HepG2 (cell line): ENCODE data around the gene IRF4. TPM values are rescaled to one million over a fixed set of nuclear protein-coding genes. Genes with fewer than 3 reads are reported as not detected.

ENCODE experiments used
- ATAC-seq: fragments of 200-7000 bp; cut with Tn5 transposase; 3 replicates; pipeline ENCODE4 v1.9.1; 2020; ENCODE audit warnings: mild to moderate bottlenecking, moderate library complexity
- BruUV-seq: library from RNA; stranded (reverse); fragments of 400-500 nt; replicated peaks from 2 replicates; lab custom pipeline; 2021; lab: Mats Ljungman, UMichigan
- CTCF ChIA-PET: fragments of 300-600 bp; formaldehyde crosslinking; extraction: SDS; loops from one replicate; lab custom pipeline; 2021; ENCODE audit warnings: low total read pairs, inconsistent platforms, low intra/inter-chr PET ratio; lab: Yijun Ruan, JAX
- POLR2A ChIA-PET: fragments of 350-600 bp; sonication (Branson Sonifier 250); formaldehyde crosslinking; loops from one replicate; lab custom pipeline; 2020; ENCODE audit warnings: antibody characterized with exemption, inconsistent platforms; lab: Yijun Ruan, JAX
- DNase-seq: peaks from one replicate; pipeline ENCODE4 v3.0.0-alpha.2; 2015; ENCODE audit warnings: low spot score
- FAIRE-seq: peaks from 3 replicates; lab custom pipeline; 2011; peaks lifted over from hg19 to GRCh38; lab: Jason Lieb, UNC
- H2AFZ ChIP-seq: one replicate; pipeline ENCODE4 v1.6.1; 2011; ENCODE audit warnings: low read length, inconsistent platforms
- H3K27ac ChIP-seq: fragments of 300-600 bp; 3 replicates; pipeline ENCODE4 v1.8.0; 2011; ENCODE audit warnings: mixed run types, mild to moderate bottlenecking, mixed read lengths, low read length, inconsistent platforms; ENCODE audit not compliant: insufficient read depth; ENCODE audit errors: extremely low read length
- H3K27me3 ChIP-seq, 2 experiments: fragments of 200-600 bp in 1 of 2; 2 replicates in 1 of 2; 3 replicates in 1 of 2; pipeline versions ENCODE4 v1.6.0 to v1.8.0; 2011; ENCODE audit warnings: low read length in 2 of 2, mild to moderate bottlenecking in 2 of 2, moderate library complexity in 2 of 2, inconsistent platforms in 1 of 2; ENCODE audit not compliant: insufficient read depth in 2 of 2, control insufficient read depth in 1 of 2
- H3K36me3 ChIP-seq, 2 experiments: fragments of 200-600 bp in 1 of 2; replicated peaks in 1 of 2; 2 replicates in 1 of 2; 3 replicates in 1 of 2; pipeline versions ENCODE4 v1.5.1 to v1.8.0; 2011; ENCODE audit warnings: low read length in 2 of 2, inconsistent platforms in 1 of 2; ENCODE audit not compliant: insufficient read depth in 2 of 2, control insufficient read depth in 1 of 2
- H3K4me1 ChIP-seq: 2 replicates; pipeline ENCODE4 v1.5.1; 2012; ENCODE audit warnings: low read length, inconsistent platforms; ENCODE audit not compliant: insufficient read depth
- H3K4me2 ChIP-seq: 2 replicates; pipeline ENCODE4 v1.6.0; 2011; ENCODE audit warnings: low read depth, low read length, inconsistent platforms
- H3K4me3 ChIP-seq, 3 experiments: fragments of 200-600 bp in 1 of 3; sonication (generic), shearing (Covaris generic) in 1 of 3; replicated peaks in 1 of 3; 2 replicates each; pipeline ENCODE4 v1.5.1; 2011 to 2016; ENCODE audit warnings: low read length in 3 of 3, inconsistent platforms in 2 of 3, low read depth in 2 of 3, mild to moderate bottlenecking in 2 of 3, control low read depth in 1 of 3, mixed read lengths in 1 of 3; ENCODE audit not compliant: insufficient read depth in 1 of 3
- H3K79me2 ChIP-seq: one replicate; pipeline ENCODE4 v1.6.1; 2011; ENCODE audit warnings: low read length, inconsistent platforms; ENCODE audit not compliant: insufficient read depth
- H3K9ac ChIP-seq: 2 replicates; pipeline ENCODE4 v1.6.0; 2011; ENCODE audit warnings: mild to moderate bottlenecking, low read depth, low read length, inconsistent platforms; ENCODE audit not compliant: insufficient read depth
- H3K9me3 ChIP-seq: 2 replicates; pipeline ENCODE4 v1.5.1; 2012; ENCODE audit warnings: mild to moderate bottlenecking, low read length
- H4K20me1 ChIP-seq: 2 replicates; pipeline ENCODE4 v1.6.0; 2011; ENCODE audit warnings: inconsistent platforms, mild to moderate bottlenecking, low read length, moderate library complexity; ENCODE audit not compliant: insufficient read depth
- FOXK2 ChIP-seq: fragments of 450-650 bp; IDR thresholded peaks from 2 replicates; pipeline ENCODE4 v1.6.1; 2016
- HNRNPL ChIP-seq: fragments of 200-400 bp; formaldehyde crosslinking; IDR thresholded peaks from 2 replicates; pipeline ENCODE4 v1.6.1; 2017; ENCODE audit warnings: mild to moderate bottlenecking, low read depth, low read length
- KMT2A ChIP-seq: sonication (generic); formaldehyde crosslinking; IDR thresholded peaks from 2 replicates; pipeline ENCODE4 v1.4.0; 2020; ENCODE audit warnings: missing genetic modification reagents
- MLLT10 ChIP-seq: sonication (generic); formaldehyde crosslinking; IDR thresholded peaks from 2 replicates; pipeline ENCODE4 v1.4.0; 2020; ENCODE audit warnings: missing genetic modification reagents
- SKI ChIP-seq: fragments of 450-650 bp; IDR thresholded peaks from one replicate; pipeline ENCODE4 v1.6.1; 2018; ENCODE audit warnings: mild to moderate bottlenecking; ENCODE audit not compliant: partially characterized antibody
- SPEN ChIP-seq: sonication (generic); formaldehyde crosslinking; IDR thresholded peaks from 2 replicates; pipeline ENCODE4 v1.5.1; 2020; ENCODE audit warnings: low read depth, mild to moderate bottlenecking, missing genetic modification reagents
- TCF12 ChIP-seq, 2 experiments: fragments of 450-650 bp in 1 of 2; sonication (generic) in 1 of 2; formaldehyde crosslinking in 1 of 2; IDR thresholded peaks; 2 replicates each; pipeline versions ENCODE4 v1.6.1 to v1.8.0; 2017 to 2022; ENCODE audit warnings: antibody characterized with exemption in 1 of 2, mild to moderate bottlenecking in 1 of 2, missing genetic modification reagents in 1 of 2, moderate library complexity in 1 of 2
- ZNF281 ChIP-seq: sonication (generic); formaldehyde crosslinking; IDR thresholded peaks from 2 replicates; pipeline ENCODE4 v1.4.0; 2020; ENCODE audit warnings: missing genetic modification reagents, borderline replicate concordance
- ZNF589 ChIP-seq: sonication (generic); formaldehyde crosslinking; conservative IDR thresholded peaks from 2 replicates; pipeline ENCODE4 v1.8.0; 2022; ENCODE audit warnings: mild to moderate bottlenecking, moderate library complexity, missing genetic modification reagents
- ZSCAN22 ChIP-seq: sonication (generic); formaldehyde crosslinking; IDR thresholded peaks from 2 replicates; pipeline ENCODE4 v1.4.0; 2020; ENCODE audit warnings: mild to moderate bottlenecking, missing genetic modification reagents
- WGBS: methylation state at CpG from one replicate; pipeline ENCODE4 v1.1.6; 2017; ENCODE audit warnings: low lambda C conversion rate; 5-methylcytosine and 5-hydroxymethylcytosine counted together
- in situ Hi-C: cut with HindIII; loops from 2 replicates; pipeline ENCODE4 v1.10.0; 2017; ENCODE audit warnings: low pct_unique_long_range_greater_than_20kb; ENCODE audit not compliant: extremely low pct_ligation_motif_present
- intact Hi-C: fragments of 100-400 bp; cut with micrococcal nuclease; formaldehyde crosslinking; loops from one replicate; pipeline ENCODE4 v1.10.0; 2022; ENCODE audit not compliant: unreplicated experiment
- polyA plus RNA-seq, 8 experiments: library from polyadenylated mRNA; depleted of rRNA in 3 of 8; stranded (reverse) in 7 of 8; unstranded in 1 of 8; fragments of >200 nt; fragmentation: Illumina TruSeq in 4 of 8; extraction: Trizol in 4 of 8; gene quantifications; 2 replicates each; pipeline versions ENCODE4 v1.2.1 to v1.2.3, GENCODE V29; 2011 to 2016; ENCODE audit warnings: low read depth in 4 of 8, missing spikeins in 1 of 8, mixed read lengths in 1 of 8; ENCODE audit not compliant: insufficient read depth in 1 of 8
- total RNA-seq, 5 experiments: library from RNA; depleted of rRNA; stranded (reverse); fragments of >200 nt; fragmentation: Illumina TruSeq; extraction: Trizol; gene quantifications; 2 replicates each; pipeline ENCODE4 v1.2.3, GENCODE V29; 2016; ENCODE audit warnings: low read depth in 1 of 5
- TF ChIP-seq, protein P1 (sequence below): sonication (generic); formaldehyde crosslinking; IDR thresholded peaks from 2 replicates; pipeline ENCODE4 v1.4.0; 2020; ENCODE audit warnings: mild to moderate bottlenecking, missing genetic modification reagents

The IRF4 gene
- total and polyA plus RNA-seq, 2 of the 13 experiments (the other 11 are each of a cell fraction or from before 2014, with no cell fraction given) = 0.07 to 0.09 TPM

DNA sequence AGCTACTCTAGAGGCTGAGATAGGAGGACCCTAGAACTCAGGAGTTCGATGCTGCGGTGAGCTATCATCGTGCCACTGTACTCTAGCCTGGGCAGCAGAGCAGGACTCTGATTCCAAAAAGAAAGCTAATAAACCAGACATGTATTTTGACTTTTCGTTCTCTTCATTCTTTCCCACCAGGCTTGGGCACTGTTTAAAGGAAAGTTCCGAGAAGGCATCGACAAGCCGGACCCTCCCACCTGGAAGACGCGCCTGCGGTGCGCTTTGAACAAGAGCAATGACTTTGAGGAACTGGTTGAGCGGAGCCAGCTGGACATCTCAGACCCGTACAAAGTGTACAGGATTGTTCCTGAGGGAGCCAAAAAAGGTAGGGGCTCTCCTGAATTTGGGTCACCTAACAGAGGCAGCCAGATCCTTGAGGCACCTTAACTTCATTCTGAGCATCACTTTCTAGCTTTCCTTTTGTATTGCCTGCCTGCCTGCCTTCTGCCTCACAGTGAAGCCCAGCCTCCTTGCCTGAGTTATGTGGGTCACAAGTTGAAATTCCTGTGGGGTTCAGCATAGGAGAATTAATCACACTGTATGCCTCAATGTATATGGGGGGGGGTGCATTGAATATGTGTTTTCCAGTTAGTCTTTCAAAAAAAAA lies 3.2 kb downstream of the IRF4 start:
- FAIRE-seq (no peak), DNase-seq (no peak), ATAC-seq (no peak)
- ChIA-PET POLR2A (no interaction called here), CTCF (no interaction called here)
- peaks cover 15 to 75% of the 10 kb centered on the region in 2 experiments for H3K27me3 ChIP-seq
- TF ChIP-seq SPEN (no peak), TCF12 (IDR thresholded peaks at IDR 0.05) (no peak), TCF12 (CRISPR knock-in tag; IDR thresholded peaks at IDR 0.05) (no peak), FOXK2 (no peak), KMT2A (CRISPR knock-in tag) (no peak), HNRNPL (no peak), MLLT10 (no peak), SKI (no peak), ZNF281 (CRISPR knock-in tag) (no peak), ZSCAN22 (CRISPR knock-in tag) (no peak), ZNF589 (CRISPR knock-in tag) (no peak)
- TF ChIP-seq, protein P1, sequence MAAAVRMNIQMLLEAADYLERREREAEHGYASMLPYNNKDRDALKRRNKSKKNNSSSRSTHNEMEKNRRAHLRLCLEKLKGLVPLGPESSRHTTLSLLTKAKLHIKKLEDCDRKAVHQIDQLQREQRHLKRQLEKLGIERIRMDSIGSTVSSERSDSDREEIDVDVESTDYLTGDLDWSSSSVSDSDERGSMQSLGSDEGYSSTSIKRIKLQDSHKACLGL (CRISPR knock-in tag) = no peak
- 70% methylated on average over 13 of the region's 13 CpGs for WGBS
- in situ Hi-C loops (no loop called here), intact Hi-C loops (no loop called here)
- no peaks in the 10 kb centered on the region for H3K4me1 ChIP-seq
- H3K4me3 ChIP-seq = no peak overlapping the region
- H3K27ac ChIP-seq = no peak overlapping the region
- H2AFZ ChIP-seq = no peak overlapping the region
- no TSS peak for BruUV-seq
- H4K20me1 ChIP-seq = 0 out of 2 replicates have a peak, but pooled peaks cover 3% of the 10 kb centered on the region
- no peaks in the 10 kb centered on the region for H3K9me3 ChIP-seq
- H3K4me2 ChIP-seq = no peak overlapping the region
- no peaks in the 10 kb centered on the region for H3K79me2 ChIP-seq
- no peaks in the 10 kb centered on the region for H3K36me3 ChIP-seq
- no peak overlapping the region for H3K9ac ChIP-seq
